BJ (cell line): ENCODE data around the gene MORN4. TPM values are rescaled to one million over a fixed set of nuclear protein-coding genes. Genes with fewer than 3 reads are reported as not detected.

ENCODE experiments used
- CTCF ChIA-PET: fragments of 350-600 bp; formaldehyde crosslinking; extraction: SDS; loops from one replicate; lab custom pipeline; 2021; ENCODE audit warnings: antibody characterized with exemption, inconsistent platforms; lab: Yijun Ruan, JAX
- POLR2A ChIA-PET: fragments of 300-600 bp; sonication (Branson Sonifier 250); formaldehyde crosslinking; extraction: SDS; loops from one replicate; lab custom pipeline; 2021; ENCODE audit warnings: antibody characterized with exemption; lab: Charles Lee
- DNase-seq: peaks from one replicate; pipeline ENCODE4 v3.0.0-alpha.2; 2011; ENCODE audit warnings: low read depth
- H3K27me3 ChIP-seq: 2 replicates; pipeline ENCODE4 v1.6.0; 2011; ENCODE audit warnings: low read length; ENCODE audit not compliant: control insufficient read depth, insufficient read depth
- H3K36me3 ChIP-seq: 2 replicates; pipeline ENCODE4 v1.5.1; 2011; ENCODE audit warnings: low read length; ENCODE audit not compliant: control insufficient read depth, insufficient read depth
- H3K4me3 ChIP-seq: 2 replicates; pipeline ENCODE4 v1.5.1; 2011; ENCODE audit warnings: low read depth, mild to moderate bottlenecking, control low read depth, low read length
- polyA plus RNA-seq: library from polyadenylated mRNA; depleted of rRNA; stranded (reverse); fragments of >200 nt; gene quantifications from 2 replicates; pipeline ENCODE4 v1.2.3, GENCODE V29; 2011
- TF ChIP-seq, protein P1 (sequence below): IDR thresholded peaks from 2 replicates; pipeline ENCODE4 v1.5.1; 2011; ENCODE audit warnings: low read depth, mild to moderate bottlenecking, control low read depth, inconsistent platforms, low read length, moderate library complexity; ENCODE audit not compliant: insufficient read depth

Gene MORN4
- polyA plus RNA-seq, 1 experiment: 13.8 TPM

DNA sequence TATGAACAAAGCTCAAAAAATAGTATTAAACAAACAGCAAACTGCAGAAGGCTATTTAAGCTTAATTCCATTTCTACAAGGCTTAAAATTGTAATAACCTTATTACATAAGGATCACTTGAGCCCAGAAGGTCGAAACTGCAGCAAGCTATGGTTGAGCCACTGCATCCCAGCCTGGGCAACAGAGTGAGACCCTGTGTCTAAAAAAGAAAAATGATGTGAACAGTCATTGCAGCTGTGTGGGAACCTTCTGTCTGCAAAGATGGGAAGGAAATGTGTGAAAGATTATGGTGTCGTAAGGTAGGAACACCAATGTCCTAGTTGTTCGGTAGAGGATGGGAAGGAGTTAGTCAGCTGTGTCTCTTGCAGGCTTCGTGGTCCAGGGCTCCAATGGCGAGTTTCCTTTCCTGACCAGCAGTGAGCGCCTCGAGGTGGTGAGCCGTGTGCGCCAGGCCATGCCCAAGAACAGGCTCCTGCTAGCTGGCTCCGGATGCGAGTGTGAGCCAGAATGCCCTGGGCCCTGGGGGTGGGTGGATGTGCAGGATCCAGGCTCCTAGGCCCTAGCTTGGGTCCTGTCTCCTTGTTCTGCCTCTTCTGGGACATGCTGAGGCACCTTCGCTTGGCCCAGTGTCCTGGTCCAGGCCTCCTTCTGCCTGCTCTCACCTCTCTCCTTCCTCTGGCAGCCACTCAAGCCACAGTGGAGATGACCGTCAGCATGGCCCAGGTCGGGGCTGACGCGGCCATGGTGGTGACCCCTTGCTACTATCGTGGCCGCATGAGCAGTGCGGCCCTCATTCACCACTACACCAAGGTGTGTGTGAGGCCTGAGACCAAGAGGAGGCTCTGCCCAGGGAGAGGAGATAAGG, 34.7 kb downstream of the MORN4 start:
- CTCF ChIA-PET: interaction anchor here (1.1 to 2.3 kb wide), 5 partner anchors 14 to 78 kb away, joined by 3 to 9 read pairs (median 4); partner anchors contain the start of gene ANKRD2
- POLR2A ChIA-PET: no interaction called here

DNA sequence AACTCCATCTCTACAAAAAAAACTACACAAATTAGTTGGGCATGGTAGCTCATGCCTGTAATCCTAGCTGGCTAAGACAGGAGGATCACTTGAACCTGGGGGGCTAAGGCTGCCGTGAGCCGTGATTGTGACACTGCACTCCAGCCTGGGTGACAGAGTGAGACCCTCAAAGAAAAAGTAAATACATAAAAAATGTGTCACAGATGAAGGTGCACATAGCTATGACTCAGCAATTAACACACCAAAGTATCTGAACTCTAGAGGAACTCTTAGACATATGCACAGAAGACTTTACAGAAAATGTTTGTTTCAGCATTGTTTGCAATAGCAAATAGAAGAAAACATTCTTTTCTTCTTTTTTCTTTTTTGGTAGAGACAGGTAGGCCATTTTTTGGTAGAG, 35.5 kb downstream of the MORN4 start:
- no peak for DNase-seq
- Histone ChIP-seq H3K27me3 (no peaks in the 10 kb centered on the region), H3K4me3 (no peak overlapping the region), H3K36me3 (no peaks in the 10 kb centered on the region)
- CTCF ChIA-PET: interaction anchor here (1.1 to 1.3 kb wide), 2 partner anchors 15 to 25 kb away, joined by 3 to 7 read pairs; no protein-coding TSS in a partner anchor
- TF ChIP-seq, protein P1, sequence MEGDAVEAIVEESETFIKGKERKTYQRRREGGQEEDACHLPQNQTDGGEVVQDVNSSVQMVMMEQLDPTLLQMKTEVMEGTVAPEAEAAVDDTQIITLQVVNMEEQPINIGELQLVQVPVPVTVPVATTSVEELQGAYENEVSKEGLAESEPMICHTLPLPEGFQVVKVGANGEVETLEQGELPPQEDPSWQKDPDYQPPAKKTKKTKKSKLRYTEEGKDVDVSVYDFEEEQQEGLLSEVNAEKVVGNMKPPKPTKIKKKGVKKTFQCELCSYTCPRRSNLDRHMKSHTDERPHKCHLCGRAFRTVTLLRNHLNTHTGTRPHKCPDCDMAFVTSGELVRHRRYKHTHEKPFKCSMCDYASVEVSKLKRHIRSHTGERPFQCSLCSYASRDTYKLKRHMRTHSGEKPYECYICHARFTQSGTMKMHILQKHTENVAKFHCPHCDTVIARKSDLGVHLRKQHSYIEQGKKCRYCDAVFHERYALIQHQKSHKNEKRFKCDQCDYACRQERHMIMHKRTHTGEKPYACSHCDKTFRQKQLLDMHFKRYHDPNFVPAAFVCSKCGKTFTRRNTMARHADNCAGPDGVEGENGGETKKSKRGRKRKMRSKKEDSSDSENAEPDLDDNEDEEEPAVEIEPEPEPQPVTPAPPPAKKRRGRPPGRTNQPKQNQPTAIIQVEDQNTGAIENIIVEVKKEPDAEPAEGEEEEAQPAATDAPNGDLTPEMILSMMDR: no peak
- POLR2A ChIA-PET: no interaction called here

More for the DNA sequence above, 34.7 kb downstream of the MORN4 start:
- no peaks in the 10 kb centered on the region for H3K27me3 ChIP-seq
- H3K4me3 ChIP-seq: no peak overlapping the region
- TF ChIP-seq, protein P1: no peak
- H3K36me3 ChIP-seq: no peaks in the 10 kb centered on the region
- DNase-seq: no peak

DNA sequence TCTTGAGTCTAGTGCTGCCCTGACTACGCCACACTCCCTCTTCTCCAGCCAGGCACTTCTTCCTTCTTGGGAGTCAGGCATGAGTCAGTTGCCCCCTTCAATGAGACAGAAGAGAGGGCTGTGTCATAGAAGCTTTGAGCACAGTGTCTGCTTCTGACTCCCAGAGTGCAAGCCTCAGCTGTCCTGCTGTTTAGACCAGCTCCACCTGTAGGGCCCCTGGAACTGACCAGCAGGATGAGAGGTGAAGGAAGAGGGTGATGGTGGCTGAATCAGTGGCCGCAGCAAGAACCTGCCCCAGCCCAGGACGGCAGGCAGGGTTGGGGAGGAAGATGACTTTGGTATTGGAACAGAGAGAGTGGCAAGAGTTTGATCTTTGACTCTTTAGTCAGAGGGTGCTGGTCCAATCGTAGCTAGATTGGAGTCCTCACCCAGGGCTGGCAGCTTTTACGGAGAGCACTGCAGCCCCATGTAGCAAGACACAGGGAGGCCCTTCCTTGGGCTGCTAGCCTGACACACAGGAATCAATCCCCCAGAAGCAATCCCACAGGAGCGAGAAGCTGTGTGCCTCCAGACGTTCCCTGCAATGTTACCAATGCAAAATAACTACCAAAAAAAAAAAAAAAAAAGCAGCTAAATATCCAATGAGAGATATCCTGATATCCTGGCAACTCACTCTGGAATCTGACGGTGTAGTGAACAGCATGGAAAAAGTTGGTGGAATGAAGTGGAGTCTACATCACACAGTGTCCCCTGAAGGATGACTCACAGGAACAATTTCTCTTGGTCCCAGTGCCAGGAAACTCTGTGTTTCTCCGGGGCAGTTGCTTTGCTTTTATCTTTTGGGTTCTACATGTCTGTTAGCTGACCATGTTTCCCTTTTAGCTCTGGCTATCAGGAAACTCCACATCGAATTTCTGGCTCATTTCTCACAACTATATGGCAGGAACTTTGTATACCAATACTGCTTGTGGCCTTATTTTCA, 36.9 kb downstream of the MORN4 start:
- DNase-seq: peak; percentile 55
- TF ChIP-seq, protein P1: 0 out of 2 replicates have a peak, but pooled peaks have one; percentile 6
- Histone ChIP-seq H3K36me3 (no peaks in the 10 kb centered on the region), H3K27me3 (no peaks in the 10 kb centered on the region), H3K4me3 (no peak overlapping the region)
- ChIA-PET POLR2A (interaction anchor here (0.6 to 0.7 kb wide), 2 partner anchors 22 to 572 kb away, joined by 5 read pairs; no protein-coding TSS in a partner anchor), CTCF (interaction anchor here (0.7 to 2.1 kb wide), 4 partner anchors 16 to 141 kb away, joined by 3 to 8 read pairs (median 6); partner anchors contain the start of gene ANKRD2)

DNA sequence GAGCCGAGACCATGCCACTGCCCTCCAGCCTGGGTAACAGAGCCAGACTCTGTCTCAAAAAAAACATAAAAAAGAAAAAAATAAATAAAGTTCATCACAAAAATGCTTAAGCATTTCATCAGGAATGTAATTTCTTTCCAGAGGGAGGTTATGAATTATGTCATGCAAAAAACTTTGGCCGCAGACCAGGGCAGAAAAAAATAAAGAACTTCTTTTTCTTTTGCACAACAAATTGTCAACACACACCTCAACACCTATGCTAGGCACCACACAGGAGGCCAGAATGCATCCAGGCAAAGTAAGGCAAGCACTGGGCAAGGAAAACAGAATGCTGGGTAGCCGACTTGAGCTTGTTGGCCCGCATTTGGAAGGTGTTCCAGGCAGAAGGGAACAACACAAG, 39.9 kb downstream of the MORN4 start:
- Histone ChIP-seq H3K36me3 (no peaks in the 10 kb centered on the region), H3K4me3 (no peak overlapping the region), H3K27me3 (no peaks in the 10 kb centered on the region)
- POLR2A ChIA-PET: no interaction called here
- TF ChIP-seq, protein P1: no peak
- CTCF ChIA-PET: interaction anchor here (1.1 kb wide), 1 partner anchor 18 kb away, joined by 3 read pairs; no protein-coding TSS in a partner anchor
- no peak for DNase-seq
